ENCODE results near the gene PDE2A.

PDE2A gene

DNA sequence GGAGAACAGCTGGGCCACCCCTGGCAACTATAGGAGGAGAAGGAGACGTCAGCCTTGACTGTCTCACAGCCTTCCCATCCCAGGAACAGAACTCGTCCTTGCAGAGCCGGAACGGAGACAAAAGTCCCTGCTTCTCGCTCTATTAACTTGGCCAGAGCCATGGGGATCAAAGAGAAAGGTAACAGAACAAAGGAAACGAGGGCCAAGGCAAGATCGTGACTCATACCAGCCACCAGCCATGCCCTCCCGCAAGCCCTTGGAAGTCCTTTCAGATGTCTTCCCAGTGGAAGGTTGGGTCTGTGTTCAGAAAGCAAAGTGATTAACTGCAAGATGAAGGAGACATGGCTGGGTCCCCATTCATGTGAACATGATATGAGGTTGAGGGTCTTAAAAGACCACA lies 64.7 kb downstream of the PDE2A start:
- H3K4me1 ChIP-seq (ENCODE audit: control insufficient read depth, low read depth, low read length), result no peaks in the 10 kb centered on the region
- no peak overlapping the region for H3K27ac ChIP-seq (ENCODE audit: low read depth, low read length)
- no peak overlapping the region for H2BK5ac ChIP-seq (ENCODE audit: low read length)
- H2AK5ac ChIP-seq (ENCODE audit: low read length), result no peak overlapping the region
- H3K79me2 ChIP-seq (ENCODE audit: control insufficient read depth, insufficient read depth, low read length), result no peaks in the 10 kb centered on the region
- no peak overlapping the region for H3K18ac ChIP-seq (ENCODE audit: low read length)
- H3K23ac ChIP-seq (ENCODE audit: low read length), result no peak overlapping the region
- WGBS (ENCODE audit: extremely low coverage, insufficient coverage, low lambda C conversion rate), result no CpG with 5 or more reads among the region's 8 CpGs
- H3K36me3 ChIP-seq (ENCODE audit: control insufficient read depth, insufficient read depth, low read length), result no peaks in the 10 kb centered on the region
- H2BK120ac ChIP-seq (ENCODE audit: low read depth, low read length), result no peak overlapping the region
- no peak overlapping the region for H2BK15ac ChIP-seq (replicated peaks; ENCODE audit: low read depth)
- no peak overlapping the region for H3K4ac ChIP-seq (ENCODE audit: low read depth, low read length)
- no peak overlapping the region for H4K8ac ChIP-seq (ENCODE audit: low read depth, low read length)
- no peak overlapping the region for H3K9ac ChIP-seq (ENCODE audit: low read length)
- no peak overlapping the region for H3K4me3 ChIP-seq (ENCODE audit: low read length)
- no peak for DNase-seq
- H3K79me1 ChIP-seq (ENCODE audit: low read length), result no peaks in the 10 kb centered on the region
- no peak overlapping the region for H3K56ac ChIP-seq (ENCODE audit: low read length)
- no peak overlapping the region for H4K5ac ChIP-seq (ENCODE audit: low read length)
- no peak overlapping the region for H3K4me2 ChIP-seq (ENCODE audit: low read length)
- H3K27me3 ChIP-seq (ENCODE audit: insufficient read depth, low read length, poor library complexity), result no peaks in the 10 kb centered on the region

DNA sequence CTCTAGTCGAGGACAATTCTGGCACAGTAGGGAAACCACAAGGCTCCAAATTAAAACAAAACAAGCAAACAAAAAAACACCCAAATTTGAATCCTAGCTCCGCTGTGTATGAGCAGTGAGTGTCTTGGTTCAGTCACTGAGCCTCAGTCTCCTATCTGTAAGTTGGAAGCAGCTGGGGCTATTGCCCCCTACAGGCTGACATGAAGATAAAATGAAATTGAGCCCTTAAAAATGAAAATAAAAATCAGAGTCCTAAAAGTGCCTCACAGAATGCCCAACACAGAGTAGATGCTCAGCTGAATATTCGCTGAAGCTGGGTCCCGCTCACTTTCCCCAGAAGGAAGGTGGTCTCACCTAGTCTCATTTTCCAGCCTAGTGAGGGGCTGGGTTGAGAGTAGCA lies 65.2 kb downstream of the PDE2A start:
- Histone ChIP-seq H3K18ac (ENCODE audit: low read length) (no peak overlapping the region), H3K23ac (ENCODE audit: low read length) (no peak overlapping the region), H2BK15ac (replicated peaks; ENCODE audit: low read depth) (no peak overlapping the region), H3K9ac (ENCODE audit: low read length) (no peak overlapping the region), H2BK5ac (ENCODE audit: low read length) (no peak overlapping the region), H3K4me3 (ENCODE audit: low read length) (no peak overlapping the region), H3K27me3 (ENCODE audit: insufficient read depth, low read length, poor library complexity) (no peaks in the 10 kb centered on the region), H2AK5ac (ENCODE audit: low read length) (no peak overlapping the region), H3K79me1 (ENCODE audit: low read length) (no peaks in the 10 kb centered on the region), H2BK120ac (ENCODE audit: low read depth, low read length) (no peak overlapping the region), H3K56ac (ENCODE audit: low read length) (no peak overlapping the region), H4K8ac (ENCODE audit: low read depth, low read length) (no peak overlapping the region), H3K4me2 (ENCODE audit: low read length) (no peak overlapping the region), H3K36me3 (ENCODE audit: control insufficient read depth, insufficient read depth, low read length) (no peaks in the 10 kb centered on the region), H4K5ac (ENCODE audit: low read length) (no peak overlapping the region), H3K79me2 (ENCODE audit: control insufficient read depth, insufficient read depth, low read length) (no peaks in the 10 kb centered on the region), H3K4me1 (ENCODE audit: control insufficient read depth, low read depth, low read length) (no peaks in the 10 kb centered on the region), H3K4ac (ENCODE audit: low read depth, low read length) (no peak overlapping the region), H3K27ac (ENCODE audit: low read depth, low read length) (no peak overlapping the region)
- peak; percentile 49 for DNase-seq
- no CpG with 5 or more reads among the region's 4 CpGs for WGBS (ENCODE audit: extremely low coverage, insufficient coverage, low lambda C conversion rate)

DNA sequence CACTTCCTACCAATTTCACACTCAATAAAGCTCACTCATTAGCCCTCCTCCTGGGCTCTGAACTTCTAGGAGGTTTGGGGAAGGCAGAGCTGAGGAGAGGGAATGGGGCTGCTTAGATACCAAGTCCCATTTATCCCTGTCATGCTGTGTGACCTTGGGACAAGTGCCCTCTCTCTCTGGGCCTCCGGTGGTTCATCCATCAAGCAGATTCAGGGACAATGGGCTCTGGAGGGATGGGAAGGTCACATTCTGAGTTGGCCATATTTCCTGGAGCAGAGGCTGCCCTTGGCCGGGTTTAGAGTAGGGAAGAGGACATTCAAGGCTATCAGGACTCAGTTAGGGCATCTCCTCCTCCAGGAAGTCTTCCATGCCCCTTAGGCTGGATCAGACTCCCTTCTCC lies 66.7 kb downstream of the PDE2A start:
- H3K4me3 ChIP-seq (ENCODE audit: low read length), result no peak overlapping the region
- H3K27me3 ChIP-seq (ENCODE audit: insufficient read depth, low read length, poor library complexity), result no peaks in the 10 kb centered on the region
- no peak overlapping the region for H4K8ac ChIP-seq (ENCODE audit: low read depth, low read length)
- H3K79me2 ChIP-seq (ENCODE audit: control insufficient read depth, insufficient read depth, low read length), result no peaks in the 10 kb centered on the region
- H3K9ac ChIP-seq (ENCODE audit: low read length), result no peak overlapping the region
- no CpG with 5 or more reads among the region's 2 CpGs for WGBS (ENCODE audit: extremely low coverage, insufficient coverage, low lambda C conversion rate)
- no peaks in the 10 kb centered on the region for H3K79me1 ChIP-seq (ENCODE audit: low read length)
- H3K4me1 ChIP-seq (ENCODE audit: control insufficient read depth, low read depth, low read length), result no peaks in the 10 kb centered on the region
- no peak overlapping the region for H2BK15ac ChIP-seq (replicated peaks; ENCODE audit: low read depth)
- no peak overlapping the region for H2BK120ac ChIP-seq (ENCODE audit: low read depth, low read length)
- H3K4me2 ChIP-seq (ENCODE audit: low read length), result no peak overlapping the region
- H2AK5ac ChIP-seq (ENCODE audit: low read length), result no peak overlapping the region
- no peaks in the 10 kb centered on the region for H3K36me3 ChIP-seq (ENCODE audit: control insufficient read depth, insufficient read depth, low read length)
- no peak overlapping the region for H3K18ac ChIP-seq (ENCODE audit: low read length)
- H3K4ac ChIP-seq (ENCODE audit: low read depth, low read length), result no peak overlapping the region
- H2BK5ac ChIP-seq (ENCODE audit: low read length), result no peak overlapping the region
- H4K5ac ChIP-seq (ENCODE audit: low read length), result no peak overlapping the region
- H3K27ac ChIP-seq (ENCODE audit: low read depth, low read length), result no peak overlapping the region
- H3K23ac ChIP-seq (ENCODE audit: low read length), result no peak overlapping the region
- no peak for DNase-seq
- H3K56ac ChIP-seq (ENCODE audit: low read length), result no peak overlapping the region

DNA sequence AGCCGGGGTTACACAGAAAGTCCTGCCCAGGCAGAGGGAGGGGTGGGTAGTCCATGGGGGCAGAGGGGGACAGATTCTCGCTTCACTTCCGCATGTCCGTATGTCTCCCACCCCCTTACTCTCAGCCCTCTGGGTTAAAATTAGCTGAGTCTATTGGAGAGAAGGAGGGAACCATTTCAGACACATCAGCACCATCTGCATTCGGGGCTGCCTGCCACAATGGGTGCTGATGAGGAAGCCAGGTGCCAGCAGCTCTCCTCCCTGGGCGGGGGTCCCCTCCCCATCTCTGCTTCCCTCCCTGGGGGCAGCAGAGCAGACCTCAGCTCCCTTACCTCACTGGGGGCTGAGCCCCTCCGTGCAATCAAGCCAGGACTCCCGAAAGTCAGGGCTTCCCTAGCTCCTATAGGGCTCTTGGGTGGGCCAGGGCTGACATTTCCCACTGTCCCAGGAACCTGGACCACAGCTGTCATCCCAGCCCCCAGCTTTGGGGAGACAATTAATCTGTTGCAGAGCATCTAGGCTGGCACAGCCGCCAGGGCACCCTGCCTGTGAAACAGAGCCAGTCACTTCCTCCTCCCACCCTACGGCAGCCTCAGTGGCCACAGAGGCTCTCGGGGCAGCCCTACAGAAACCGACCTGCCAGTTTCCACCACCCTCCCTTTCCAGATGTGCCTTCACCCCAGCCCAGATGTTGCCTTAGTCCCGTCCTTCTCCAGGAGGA lies 67.3 kb downstream of the PDE2A start:
- no peak for DNase-seq
- no peak overlapping the region for H3K9ac ChIP-seq (ENCODE audit: low read length)
- H2BK15ac ChIP-seq (replicated peaks; ENCODE audit: low read depth), result no peak overlapping the region
- no peak overlapping the region for H3K4me3 ChIP-seq (ENCODE audit: low read length)
- H2BK5ac ChIP-seq (ENCODE audit: low read length), result no peak overlapping the region
- no peak overlapping the region for H4K5ac ChIP-seq (ENCODE audit: low read length)
- H3K56ac ChIP-seq (ENCODE audit: low read length), result no peak overlapping the region
- no peak overlapping the region for H2AK5ac ChIP-seq (ENCODE audit: low read length)
- no peak overlapping the region for H3K18ac ChIP-seq (ENCODE audit: low read length)
- H3K4me1 ChIP-seq (ENCODE audit: control insufficient read depth, low read depth, low read length), result no peaks in the 10 kb centered on the region
- no peaks in the 10 kb centered on the region for H3K79me1 ChIP-seq (ENCODE audit: low read length)
- no peaks in the 10 kb centered on the region for H3K36me3 ChIP-seq (ENCODE audit: control insufficient read depth, insufficient read depth, low read length)
- no peaks in the 10 kb centered on the region for H3K79me2 ChIP-seq (ENCODE audit: control insufficient read depth, insufficient read depth, low read length)
- H3K27me3 ChIP-seq (ENCODE audit: insufficient read depth, low read length, poor library complexity), result no peaks in the 10 kb centered on the region
- no peak overlapping the region for H2BK120ac ChIP-seq (ENCODE audit: low read depth, low read length)
- no peak overlapping the region for H4K8ac ChIP-seq (ENCODE audit: low read depth, low read length)
- no peak overlapping the region for H3K4ac ChIP-seq (ENCODE audit: low read depth, low read length)
- H3K23ac ChIP-seq (ENCODE audit: low read length), result no peak overlapping the region
- WGBS (ENCODE audit: extremely low coverage, insufficient coverage, low lambda C conversion rate), result no CpG with 5 or more reads among the region's 13 CpGs
- no peak overlapping the region for H3K4me2 ChIP-seq (ENCODE audit: low read length)
- no peak overlapping the region for H3K27ac ChIP-seq (ENCODE audit: low read depth, low read length)

DNA sequence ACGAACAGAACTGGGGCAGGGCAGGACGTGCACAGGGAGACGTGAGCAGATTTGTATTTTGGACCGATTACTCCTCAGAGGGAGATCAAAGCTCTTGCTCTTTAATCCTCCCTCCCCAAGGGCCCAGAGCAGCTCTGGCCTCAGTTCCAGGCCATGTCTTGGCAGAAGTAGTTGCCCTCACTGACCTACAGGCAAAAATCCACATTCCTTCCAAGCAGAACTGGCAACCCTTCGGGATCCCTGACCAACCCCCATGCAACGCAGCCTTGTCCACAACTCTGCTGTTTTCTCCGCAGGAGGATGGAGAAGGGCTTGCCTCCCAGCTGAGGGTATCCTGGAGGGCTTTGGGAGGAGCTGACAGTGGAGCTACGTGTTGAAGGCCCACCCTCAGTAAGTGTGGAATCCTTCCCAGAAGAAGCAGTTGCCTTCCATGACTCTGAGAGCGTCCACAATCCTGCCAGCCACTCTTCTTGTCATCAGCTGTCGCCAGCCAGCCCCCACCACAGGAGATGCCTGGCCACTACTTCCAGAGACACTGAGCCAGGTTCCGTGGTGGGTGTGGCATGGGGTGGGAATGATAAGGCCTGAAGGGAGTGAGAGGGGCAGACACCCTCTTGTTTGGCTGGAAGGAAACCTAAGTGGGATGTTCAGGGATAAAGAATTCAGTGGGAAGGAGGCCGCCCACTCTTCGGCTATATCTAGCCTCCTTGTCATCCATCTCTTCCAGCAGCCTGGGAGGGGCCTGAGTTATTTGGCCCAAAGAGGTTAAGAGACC lies 68.1 kb downstream of the PDE2A start:
- Histone ChIP-seq H3K4me2 (ENCODE audit: low read length) (no peak overlapping the region), H3K79me1 (ENCODE audit: low read length) (no peaks in the 10 kb centered on the region), H4K8ac (ENCODE audit: low read depth, low read length) (no peak overlapping the region), H2BK15ac (replicated peaks; ENCODE audit: low read depth) (no peak overlapping the region), H3K79me2 (ENCODE audit: control insufficient read depth, insufficient read depth, low read length) (no peaks in the 10 kb centered on the region), H3K9ac (ENCODE audit: low read length) (no peak overlapping the region), H2AK5ac (ENCODE audit: low read length) (no peak overlapping the region), H3K56ac (ENCODE audit: low read length) (no peak overlapping the region), H3K36me3 (ENCODE audit: control insufficient read depth, insufficient read depth, low read length) (no peaks in the 10 kb centered on the region), H3K4me3 (ENCODE audit: low read length) (no peak overlapping the region), H3K27ac (ENCODE audit: low read depth, low read length) (no peak overlapping the region), H3K4ac (ENCODE audit: low read depth, low read length) (no peak overlapping the region), H3K27me3 (ENCODE audit: insufficient read depth, low read length, poor library complexity) (no peaks in the 10 kb centered on the region), H4K5ac (ENCODE audit: low read length) (no peak overlapping the region), H3K23ac (ENCODE audit: low read length) (no peak overlapping the region), H2BK120ac (ENCODE audit: low read depth, low read length) (no peak overlapping the region), H2BK5ac (ENCODE audit: low read length) (no peak overlapping the region), H3K18ac (ENCODE audit: low read length) (no peak overlapping the region), H3K4me1 (ENCODE audit: control insufficient read depth, low read depth, low read length) (no peaks in the 10 kb centered on the region)
- no peak for DNase-seq
- no CpG with 5 or more reads among the region's 13 CpGs for WGBS (ENCODE audit: extremely low coverage, insufficient coverage, low lambda C conversion rate)

Data from mesendoderm (in vitro differentiated cells).